Skeletal muscle tissue (tissue), 4 donors: Measurements from ENCODE around the gene GCM1. TPM values are rescaled to one million over a fixed set of nuclear protein-coding genes. Genes with fewer than 3 reads are reported as not detected.

Source experiments
- H3K27ac ChIP-seq: one replicate; pipeline ENCODE4 v1.7.0; 2013; ENCODE audit warnings: mild to moderate bottlenecking, low read depth, low read length, inconsistent platforms
- H3K27me3 ChIP-seq, 3 donors: one replicate each; pipeline ENCODE4 v1.7.0; 2013; ENCODE audit warnings: low read length in 3 of 3; ENCODE audit not compliant: control insufficient read depth in 3 of 3, insufficient read depth in 3 of 3
- H3K36me3 ChIP-seq, 3 donors: one replicate each; pipeline ENCODE4 v1.7.0; 2013; ENCODE audit warnings: low read length in 3 of 3; ENCODE audit not compliant: control insufficient read depth in 3 of 3, insufficient read depth in 3 of 3
- H3K4me1 ChIP-seq, 3 donors: one replicate each; pipeline ENCODE4 v1.7.0; 2013; ENCODE audit warnings: low read length in 3 of 3, mild to moderate bottlenecking in 3 of 3; ENCODE audit not compliant: control insufficient read depth in 3 of 3, insufficient read depth in 3 of 3
- H3K4me3 ChIP-seq, 3 donors: one replicate each; pipeline ENCODE4 v1.7.0; 2013; ENCODE audit warnings: low read length in 3 of 3
- H3K9ac ChIP-seq, 3 donors: one replicate each; pipeline ENCODE4 v1.7.0; 2013; ENCODE audit warnings: low read length in 3 of 3, mild to moderate bottlenecking in 3 of 3, moderate library complexity in 2 of 3, low read depth in 1 of 3
- H3K9me3 ChIP-seq, 3 donors: one replicate each; pipeline ENCODE4 v1.7.0; 2013; ENCODE audit warnings: low read length in 3 of 3; ENCODE audit not compliant: control insufficient read depth in 3 of 3
- total RNA-seq: library from RNA; depleted of rRNA; stranded (reverse); fragments of >200 nt; gene quantifications from one replicate; pipeline ENCODE4 v1.2.3, GENCODE V29; 2014
- donor health status: Osteomylitis.

Gene GCM1
- total RNA-seq, 1 donor from 2014 or later, result not detected

DNA sequence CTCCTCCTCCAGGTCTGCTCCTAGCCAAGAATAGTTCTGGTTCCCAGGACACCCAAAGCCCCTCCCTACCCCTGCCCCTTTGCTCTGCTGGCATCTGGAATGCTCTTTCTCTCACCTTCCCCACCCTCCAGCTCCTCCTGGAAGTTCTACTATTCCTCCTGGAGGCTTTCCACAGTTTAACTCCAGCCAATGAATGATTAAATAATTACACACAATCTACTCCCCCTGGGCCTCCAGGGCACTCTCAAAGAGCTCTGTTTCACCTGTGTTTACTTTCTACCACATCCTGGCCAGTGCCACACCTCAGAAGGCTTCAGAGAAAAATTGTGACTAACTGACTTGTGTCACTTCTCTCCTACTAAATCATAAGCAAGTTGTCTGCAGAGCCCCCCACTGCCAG, 36.2 kb downstream of the GCM1 start:
- Histone ChIP-seq H3K9ac (no peak overlapping the region), H3K27ac (no peak overlapping the region), H3K4me1 (no peaks in the 10 kb centered on the region), H3K4me3 (no peak overlapping the region), H3K9me3 (no peaks in the 10 kb centered on the region), H3K27me3 (peaks cover 0 to 4% (median 0%) of the 10 kb centered on the region in 3 donors), H3K36me3 (peaks cover 0 to 3% (median 0%) of the 10 kb centered on the region in 3 donors)

GRCh38 chr6:53111865-53112264, 36.8 kb downstream of the GCM1 start:
- Histone ChIP-seq H3K4me3 (no peak overlapping the region), H3K27me3 (peaks cover 0 to 4% (median 0%) of the 10 kb centered on the region in 3 donors), H3K36me3 (peaks cover 0 to 3% (median 0%) of the 10 kb centered on the region in 3 donors), H3K27ac (no peak overlapping the region), H3K4me1 (no peaks in the 10 kb centered on the region), H3K9me3 (no peaks in the 10 kb centered on the region), H3K9ac (no peak overlapping the region)

DNA sequence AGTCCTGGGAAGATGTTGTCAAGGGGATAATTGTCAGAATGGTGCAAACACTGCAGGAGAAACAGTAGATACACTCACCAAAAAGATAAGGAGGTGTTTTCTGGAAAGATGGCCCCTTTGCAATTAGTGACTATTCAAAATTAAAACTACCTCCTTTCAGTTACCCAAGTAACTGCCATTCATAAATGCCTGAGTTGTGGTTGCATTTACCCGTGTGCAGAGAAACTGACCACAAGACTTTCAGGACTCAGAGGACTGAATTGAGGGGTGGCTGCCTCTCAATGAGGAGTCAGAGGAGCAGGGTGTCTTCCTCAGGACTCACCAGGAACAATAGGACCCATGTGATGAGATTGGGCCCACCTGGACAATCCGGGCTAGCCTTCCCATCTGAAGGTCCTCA, 39.0 kb downstream of the GCM1 start:
- no peaks in the 10 kb centered on the region for H3K27me3 ChIP-seq
- no peak overlapping the region for H3K4me3 ChIP-seq
- peaks cover 0 to 4% (median 3%) of the 10 kb centered on the region in 3 donors for H3K36me3 ChIP-seq
- H3K27ac ChIP-seq, result no peak overlapping the region
- H3K4me1 ChIP-seq, result no peaks in the 10 kb centered on the region
- no peak overlapping the region for H3K9ac ChIP-seq
- H3K9me3 ChIP-seq, result no peaks in the 10 kb centered on the region

GRCh38 chr6:53107091-53107490, 41.5 kb downstream of the GCM1 start:
- Histone ChIP-seq H3K9ac (no peak overlapping the region), H3K4me1 (no peaks in the 10 kb centered on the region), H3K4me3 (no peak overlapping the region), H3K27me3 (no peaks in the 10 kb centered on the region), H3K27ac (no peak overlapping the region), H3K36me3 (peaks cover 2 to 17% (median 7%) of the 10 kb centered on the region in 3 donors), H3K9me3 (no peaks in the 10 kb centered on the region)

GRCh38 chr6:53104916-53105315, 43.7 kb downstream of the GCM1 start:
- Histone ChIP-seq H3K9me3 (no peaks in the 10 kb centered on the region), H3K4me3 (no peak overlapping the region), H3K27ac (no peak overlapping the region), H3K36me3 (peaks cover 12 to 34% (median 19%) of the 10 kb centered on the region in 3 donors), H3K9ac (no peak overlapping the region), H3K27me3 (no peaks in the 10 kb centered on the region), H3K4me1 (no peaks in the 10 kb centered on the region)

- Histone ChIP-seq H3K9me3 (no peaks in the 10 kb centered on the region), H3K27me3 (no peaks in the 10 kb centered on the region), H3K27ac (no peak overlapping the region), H3K9ac (no peak overlapping the region), H3K4me1 (no peaks in the 10 kb centered on the region), H3K36me3 (peaks cover 15 to 34% (median 19%) of the 10 kb centered on the region in 3 donors), H3K4me3 (no peak overlapping the region)
Observed at GRCh38 chr6:53103993-53104675, 44.5 kb downstream of the GCM1 start.

DNA sequence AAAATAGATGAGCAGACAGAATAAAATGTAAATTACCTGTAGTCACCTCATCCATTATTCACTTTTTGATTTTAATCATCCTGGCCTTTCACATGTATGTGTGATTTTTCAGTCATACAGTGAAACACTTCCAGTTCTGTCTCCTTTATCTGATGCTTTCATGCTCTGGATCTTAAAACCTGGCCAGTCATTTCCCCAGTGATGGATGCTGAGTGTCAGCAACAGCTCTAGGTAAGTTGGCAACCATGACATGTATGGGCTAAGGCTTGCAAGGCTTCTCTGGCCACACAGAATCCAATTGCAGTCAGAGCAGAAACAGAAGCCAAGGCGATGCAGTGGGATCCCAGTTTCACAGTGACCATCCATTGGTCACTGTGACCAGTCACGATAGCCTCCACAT, 47.6 kb downstream of the GCM1 start:
- Histone ChIP-seq H3K4me3 (no peak overlapping the region), H3K27ac (no peak overlapping the region), H3K4me1 (no peaks in the 10 kb centered on the region), H3K9me3 (no peaks in the 10 kb centered on the region), H3K36me3 (peaks cover 28 to 56% (median 39%) of the 10 kb centered on the region in 3 donors), H3K9ac (no peak overlapping the region), H3K27me3 (no peaks in the 10 kb centered on the region)

GRCh38 chr6:53100561-53100960, 48.1 kb downstream of the GCM1 start:
- Histone ChIP-seq H3K36me3 (peaks cover 32 to 61% (median 43%) of the 10 kb centered on the region in 3 donors), H3K9me3 (no peaks in the 10 kb centered on the region), H3K27me3 (no peaks in the 10 kb centered on the region), H3K9ac (no peak overlapping the region), H3K4me1 (no peaks in the 10 kb centered on the region), H3K4me3 (no peak overlapping the region), H3K27ac (no peak overlapping the region)

- no peak overlapping the region for H3K4me3 ChIP-seq
- H3K36me3 ChIP-seq, result peaks cover 41 to 73% (median 58%) of the 10 kb centered on the region in 3 donors
- H3K27ac ChIP-seq, result no peak overlapping the region
- no peaks in the 10 kb centered on the region for H3K4me1 ChIP-seq
- no peaks in the 10 kb centered on the region for H3K9me3 ChIP-seq
- no peaks in the 10 kb centered on the region for H3K27me3 ChIP-seq
- H3K9ac ChIP-seq, result no peak overlapping the region
Observed at GRCh38 chr6:53095716-53096115, 52.9 kb downstream of the GCM1 start.

- H3K27me3 ChIP-seq, result no peaks in the 10 kb centered on the region
- H3K9me3 ChIP-seq, result no peaks in the 10 kb centered on the region
- H3K9ac ChIP-seq, result no peak overlapping the region
- H3K4me3 ChIP-seq, result no peak overlapping the region
- peaks cover 41 to 74% (median 58%) of the 10 kb centered on the region in 3 donors for H3K36me3 ChIP-seq
- no peaks in the 10 kb centered on the region for H3K4me1 ChIP-seq
- no peak overlapping the region for H3K27ac ChIP-seq
Observed at GRCh38 chr6:53095270-53095669, 53.4 kb downstream of the GCM1 start.
